GM12872 (cell line): Measurements from ENCODE around the gene CFAP90.
A peak's percentile ranks its signal among the peaks of the same experiment; 100 is the strongest.

Experiments used
- CTCF ChIP-seq: IDR thresholded peaks from 3 replicates; pipeline ENCODE4 v1.5.1; 2011; ENCODE audit warnings: low read depth, mild to moderate bottlenecking, low read length, moderate library complexity; ENCODE audit not compliant: insufficient read depth

The CFAP90 gene

GRCh38 chr5:7813007-7813406 is 37.9 kb downstream of the CFAP90 start:
- no peak for TF ChIP-seq CTCF

DNA sequence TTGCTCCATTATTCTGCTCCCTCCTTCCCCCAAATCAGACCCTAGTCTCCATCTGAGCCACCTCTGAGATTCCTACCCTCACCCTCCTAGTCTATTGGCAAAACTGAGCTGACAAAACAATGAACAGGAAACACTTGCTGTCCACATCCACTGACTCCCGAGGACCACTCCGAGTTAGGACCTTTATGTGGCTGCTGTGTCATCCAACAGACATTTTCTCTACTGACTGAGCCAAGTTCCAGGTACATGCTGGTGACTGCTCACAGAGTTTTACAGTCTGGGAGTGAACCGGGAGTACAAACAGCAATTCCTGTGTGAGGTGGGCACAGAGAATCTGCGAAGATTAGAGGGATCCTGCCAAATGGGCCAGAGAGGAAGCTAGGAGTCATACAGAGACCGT is 39.2 kb downstream of the CFAP90 start:
- TF ChIP-seq CTCF, result no peak

GRCh38 chr5:7808998-7809397 is 41.9 kb downstream of the CFAP90 start:
- TF ChIP-seq CTCF, result no peak

GRCh38 chr5:7805379-7805778 is 45.6 kb downstream of the CFAP90 start:
- TF ChIP-seq CTCF, result peak; percentile 46; the same call in 2 of the 3 replicates

DNA sequence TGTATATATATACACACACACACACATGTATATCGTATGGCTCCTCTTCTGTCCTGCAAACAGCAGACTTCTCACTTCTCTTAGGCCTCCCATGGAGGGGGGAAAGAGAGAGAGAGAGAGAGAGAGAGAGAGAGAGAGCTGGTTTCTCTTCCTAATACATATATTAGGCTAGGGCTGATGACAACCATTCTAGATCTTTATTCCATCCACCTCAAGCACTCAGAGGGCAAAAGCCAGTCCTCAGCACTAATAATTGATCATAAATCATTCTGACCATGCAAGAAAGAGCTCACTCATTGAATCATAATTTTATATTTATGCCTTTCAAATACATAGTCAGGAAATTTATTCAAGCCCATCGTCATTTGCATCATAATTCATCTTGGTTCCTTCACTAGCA is 47.0 kb downstream of the CFAP90 start:
- TF ChIP-seq CTCF, result no peak

DNA sequence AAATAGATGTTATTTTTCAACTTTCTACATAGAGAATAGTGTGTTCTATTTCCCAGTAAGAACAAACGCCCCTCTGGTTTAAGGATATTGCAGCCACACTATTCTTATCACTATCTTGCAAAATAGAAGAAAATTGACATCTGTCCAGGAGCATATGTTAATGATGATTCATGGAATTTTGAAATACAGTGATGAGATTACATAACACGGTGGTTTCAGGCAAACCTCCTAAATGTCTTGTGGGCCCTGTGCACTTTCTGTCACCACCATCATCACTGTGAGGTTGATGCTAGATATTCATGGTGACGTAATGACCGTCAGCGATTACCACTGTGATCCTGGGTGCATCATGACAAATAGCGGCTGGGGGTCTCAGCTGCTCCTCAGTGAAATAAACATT is 48.1 kb downstream of the CFAP90 start:
- no peak for TF ChIP-seq CTCF

DNA sequence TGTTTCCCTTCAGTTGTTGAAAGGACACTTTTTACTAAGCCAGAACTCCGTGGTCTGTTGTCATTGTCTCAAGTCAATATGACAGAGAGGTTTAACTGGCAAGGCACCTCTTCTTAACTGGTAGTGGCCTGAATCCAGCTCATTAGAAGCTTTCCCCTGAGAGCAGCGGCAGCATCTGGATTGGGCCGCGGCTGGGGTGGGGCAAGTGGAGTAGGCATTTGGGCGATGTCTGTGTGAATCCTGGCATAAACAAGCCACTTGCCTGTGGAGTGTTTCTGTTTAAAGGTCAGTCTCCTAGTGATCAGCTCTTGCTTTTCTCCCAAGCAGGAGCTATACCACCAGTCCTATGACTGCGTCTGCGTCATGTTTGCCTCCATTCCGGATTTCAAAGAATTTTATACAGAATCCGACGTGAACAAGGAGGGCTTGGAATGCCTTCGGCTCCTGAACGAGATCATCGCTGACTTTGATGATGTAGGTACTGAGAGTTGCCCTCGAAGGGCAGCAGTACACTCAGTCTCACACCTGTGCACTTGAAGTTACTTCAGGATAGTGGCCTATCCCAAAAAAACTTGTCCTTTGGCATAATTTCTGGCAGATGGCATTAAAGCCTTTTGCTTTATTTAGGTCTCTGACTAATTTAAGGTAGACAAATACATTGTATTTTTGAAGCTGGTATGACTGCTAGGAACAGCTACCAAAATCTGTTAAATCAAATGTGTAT is 48.9 kb downstream of the CFAP90 start:
- TF ChIP-seq CTCF, result no peak
